ENCODE results near the gene TAGAP.

DNA sequence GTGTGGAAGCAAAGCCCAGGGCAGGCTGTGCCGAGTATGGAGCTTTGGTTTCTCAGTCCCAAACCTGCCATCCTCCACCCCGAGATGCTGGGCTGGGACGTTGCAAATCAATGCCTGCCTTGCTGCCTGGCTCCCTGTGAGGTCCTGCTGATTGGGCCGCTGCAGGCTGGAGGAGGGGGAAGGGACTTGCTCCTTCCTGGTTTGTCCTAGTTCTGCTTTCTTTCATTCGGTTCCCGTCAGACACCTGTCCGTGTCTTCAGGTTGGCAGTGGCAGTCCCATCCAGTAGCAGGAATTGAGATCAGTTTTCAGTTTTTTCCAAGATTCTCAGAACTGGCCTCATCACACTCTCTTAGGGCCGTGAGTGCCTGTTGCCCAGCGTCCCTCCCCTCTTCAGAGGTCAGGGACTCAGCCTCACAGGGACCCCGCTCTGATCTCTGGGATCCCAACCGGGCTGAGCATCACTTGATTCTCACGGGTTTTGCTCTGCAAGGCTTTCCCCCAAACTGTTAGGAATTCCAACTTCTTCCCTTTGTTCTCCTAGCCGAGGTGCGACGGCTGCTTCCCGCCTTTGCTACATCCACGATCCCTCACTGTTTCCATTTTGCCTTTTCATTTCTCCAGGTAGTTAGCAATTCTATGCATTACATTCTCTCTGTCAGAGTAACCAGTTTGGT, 24.2 kb upstream of the TAGAP start:
- TF ChIP-seq, protein P1, sequence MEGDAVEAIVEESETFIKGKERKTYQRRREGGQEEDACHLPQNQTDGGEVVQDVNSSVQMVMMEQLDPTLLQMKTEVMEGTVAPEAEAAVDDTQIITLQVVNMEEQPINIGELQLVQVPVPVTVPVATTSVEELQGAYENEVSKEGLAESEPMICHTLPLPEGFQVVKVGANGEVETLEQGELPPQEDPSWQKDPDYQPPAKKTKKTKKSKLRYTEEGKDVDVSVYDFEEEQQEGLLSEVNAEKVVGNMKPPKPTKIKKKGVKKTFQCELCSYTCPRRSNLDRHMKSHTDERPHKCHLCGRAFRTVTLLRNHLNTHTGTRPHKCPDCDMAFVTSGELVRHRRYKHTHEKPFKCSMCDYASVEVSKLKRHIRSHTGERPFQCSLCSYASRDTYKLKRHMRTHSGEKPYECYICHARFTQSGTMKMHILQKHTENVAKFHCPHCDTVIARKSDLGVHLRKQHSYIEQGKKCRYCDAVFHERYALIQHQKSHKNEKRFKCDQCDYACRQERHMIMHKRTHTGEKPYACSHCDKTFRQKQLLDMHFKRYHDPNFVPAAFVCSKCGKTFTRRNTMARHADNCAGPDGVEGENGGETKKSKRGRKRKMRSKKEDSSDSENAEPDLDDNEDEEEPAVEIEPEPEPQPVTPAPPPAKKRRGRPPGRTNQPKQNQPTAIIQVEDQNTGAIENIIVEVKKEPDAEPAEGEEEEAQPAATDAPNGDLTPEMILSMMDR (IDR thresholded peaks at IDR 0.05; ENCODE audit: low read depth, low read length, poor library complexity, severe bottlenecking): no peak
- TF ChIP-seq EZH2phosphoT487 (IDR thresholded peaks at IDR 0.05; ENCODE audit: borderline replicate concordance, low read length): no peak

Measured in DOHH2 (cell line).